Tibial nerve (tissue), 4 donors: Measurements from ENCODE around the gene RNF144B.

Source experiments
- CTCF ChIP-seq, 5 experiments: fragments of 200-600 bp in 3 of 5; fragments of 450-650 bp in 2 of 5; sonication (generic) in 3 of 5; IDR thresholded peaks; one replicate each; pipeline ENCODE4 v1.5.1; 2016 to 2019; ENCODE audit warnings: antibody characterized with exemption in 5 of 5, mild to moderate bottlenecking in 3 of 5, moderate library complexity in 2 of 5
- EP300 ChIP-seq, 2 donors: sonication (generic); formaldehyde crosslinking; IDR thresholded peaks; one replicate each; pipeline ENCODE4 v1.6.1; 2017; ENCODE audit warnings: antibody characterized with exemption in 2 of 2, mild to moderate bottlenecking in 1 of 2
- POLR2A ChIP-seq, 2 donors: fragments of 450-650 bp; IDR thresholded peaks; one replicate each; pipeline ENCODE4 v1.6.1; 2017; ENCODE audit warnings: antibody characterized with exemption in 2 of 2, mild to moderate bottlenecking in 2 of 2, moderate library complexity in 2 of 2

DNA sequence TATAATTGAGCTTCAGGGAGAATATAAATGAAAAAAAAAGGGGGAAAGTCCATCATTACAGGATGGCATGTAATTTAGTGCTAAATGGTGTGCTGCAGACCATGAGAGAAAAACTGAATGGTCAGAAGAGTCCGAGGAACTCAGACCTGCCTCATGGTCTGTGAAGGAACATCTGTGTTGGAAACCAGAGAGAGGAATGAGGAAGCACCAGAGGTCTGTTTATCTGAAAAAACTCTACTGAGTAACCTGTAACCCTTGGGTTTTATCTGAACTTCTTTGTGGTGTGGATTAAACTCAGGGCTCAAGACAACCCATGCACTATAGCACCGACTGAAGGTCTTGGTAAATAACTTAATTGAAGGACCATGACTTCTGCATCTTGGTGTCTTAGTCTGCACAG, 108.1 kb downstream of the RNF144B start:
- no peak for TF ChIP-seq EP300 (IDR thresholded peaks at IDR 0.05)
- TF ChIP-seq CTCF (IDR thresholded peaks at IDR 0.05): no peak
- TF ChIP-seq POLR2A (IDR thresholded peaks at IDR 0.05): no peak
